WTC11 (cell line): ENCODE measurements around the gene MORC2. TPM values are rescaled to one million over a fixed set of nuclear protein-coding genes. Genes with fewer than 3 reads are reported as not detected.

Experiments
- ATAC-seq: fragments of 200-7000 bp; cut with Tn5 transposase; 2 replicates; pipeline ENCODE4 v1.10.0; 2021; ENCODE audit warnings: mild to moderate bottlenecking, moderate library complexity
- CTCF ChIA-PET: fragments of 300-600 bp; sonication (Branson Sonifier 250); formaldehyde crosslinking; loops from one replicate; lab custom pipeline; 2021; ENCODE audit warnings: antibody characterized with exemption; lab: Charles Lee
- POLR2A ChIA-PET: fragments of 350-600 bp; sonication (Branson Sonifier 250); formaldehyde crosslinking; loops from one replicate; lab custom pipeline; 2021; ENCODE audit warnings: antibody characterized with exemption; lab: Charles Lee
- DNase-seq: peaks from one replicate; pipeline ENCODE4 v3.0.0; 2021; ENCODE audit warnings: low spot score
- H3K27ac Mint-ChIP-seq: 2 replicates; pipeline ENCODE4 v1.8.0; 2021; ENCODE audit warnings: mixed read lengths
- H3K27me3 Mint-ChIP-seq: 2 replicates; pipeline ENCODE4 v1.8.0; 2021; ENCODE audit warnings: low read depth, mild to moderate bottlenecking, moderate library complexity, mixed read lengths
- H3K36me3 Mint-ChIP-seq: 2 replicates; pipeline ENCODE4 v1.8.0; 2021; ENCODE audit warnings: mixed read lengths
- H3K4me1 Mint-ChIP-seq: 2 replicates; pipeline ENCODE4 v1.8.0; 2022; ENCODE audit warnings: mixed read lengths
- H3K4me3 Mint-ChIP-seq: 2 replicates; pipeline ENCODE4 v1.8.0; 2021; ENCODE audit warnings: mild to moderate bottlenecking, moderate library complexity, mixed read lengths
- H3K9me3 Mint-ChIP-seq: 2 replicates; pipeline ENCODE4 v1.8.0; 2021; ENCODE audit warnings: mixed read lengths
- ATF3 ChIP-seq: sonication (generic); formaldehyde crosslinking; conservative IDR thresholded peaks from 2 replicates; pipeline ENCODE4 v1.8.1; 2022; ENCODE audit warnings: mild to moderate bottlenecking, missing genetic modification reagents
- CBFB ChIP-seq: sonication (generic); formaldehyde crosslinking; IDR thresholded peaks from 2 replicates; pipeline ENCODE4 v1.8.1; 2022; ENCODE audit warnings: mild to moderate bottlenecking, low read depth, missing genetic modification reagents
- CREB1 ChIP-seq: sonication (generic); formaldehyde crosslinking; IDR thresholded peaks from 2 replicates; pipeline ENCODE4 v1.8.0; 2023; ENCODE audit warnings: mild to moderate bottlenecking, missing genetic modification reagents
- ELF4 ChIP-seq: sonication (generic); formaldehyde crosslinking; IDR thresholded peaks from 2 replicates; pipeline ENCODE4 v1.8.1; 2022; ENCODE audit warnings: low read depth, mild to moderate bottlenecking, moderate library complexity, missing genetic modification reagents
- EMX1 ChIP-seq: fragments of 250-450 bp; sonication (Bioruptor Pico); IDR thresholded peaks from 2 replicates; pipeline ENCODE4 v1.8.0; 2021; ENCODE audit warnings: mild to moderate bottlenecking
- ERG ChIP-seq: fragments of 250-450 bp; sonication (Bioruptor Pico); IDR thresholded peaks from 2 replicates; pipeline ENCODE4 v1.8.0; 2021; ENCODE audit warnings: mild to moderate bottlenecking
- GTF2I ChIP-seq: fragments of 250-450 bp; sonication (Bioruptor Pico); conservative IDR thresholded peaks from 2 replicates; pipeline ENCODE4 v1.4.0; 2021; ENCODE audit warnings: mild to moderate bottlenecking
- KAT7 ChIP-seq: sonication (generic); formaldehyde crosslinking; IDR thresholded peaks from 2 replicates; pipeline ENCODE4 v1.8.1; 2023; ENCODE audit warnings: missing genetic modification reagents, mild to moderate bottlenecking, borderline replicate concordance
- MAX ChIP-seq: sonication (generic); formaldehyde crosslinking; IDR thresholded peaks from 2 replicates; pipeline ENCODE4 v1.8.0; 2022; ENCODE audit warnings: mild to moderate bottlenecking, missing genetic modification reagents
- MXD4 ChIP-seq: fragments of 250-450 bp; sonication (Bioruptor Pico); IDR thresholded peaks from 2 replicates; pipeline ENCODE4 v1.8.0; 2021; ENCODE audit warnings: mild to moderate bottlenecking, moderate library complexity, borderline replicate concordance
- MYBL2 ChIP-seq: sonication (generic); formaldehyde crosslinking; IDR thresholded peaks from 2 replicates; pipeline ENCODE4 v1.8.1; 2023; ENCODE audit warnings: mild to moderate bottlenecking, moderate library complexity, missing genetic modification reagents
- OVOL2 ChIP-seq: fragments of 250-450 bp; sonication (Bioruptor Pico); IDR thresholded peaks from 2 replicates; pipeline ENCODE4 v1.9.0; 2021; ENCODE audit warnings: mild to moderate bottlenecking, borderline replicate concordance
- PREB ChIP-seq: sonication (generic); formaldehyde crosslinking; IDR thresholded peaks from 2 replicates; pipeline ENCODE4 v1.8.1; 2022; ENCODE audit warnings: mild to moderate bottlenecking, missing genetic modification reagents, moderate library complexity, borderline replicate concordance
- PRRX2 ChIP-seq: fragments of 250-450 bp; sonication (Bioruptor Pico); IDR thresholded peaks from 2 replicates; pipeline ENCODE4 v1.8.0; 2021; ENCODE audit warnings: mild to moderate bottlenecking
- RELA ChIP-seq: sonication (generic); formaldehyde crosslinking; IDR thresholded peaks from 2 replicates; pipeline ENCODE4 v1.8.1; 2022; ENCODE audit warnings: missing genetic modification reagents, mild to moderate bottlenecking, borderline replicate concordance
- ZMAT4 ChIP-seq: fragments of 250-450 bp; sonication (Bioruptor Pico); IDR thresholded peaks from 2 replicates; pipeline ENCODE4 v1.9.0; 2021; ENCODE audit warnings: mild to moderate bottlenecking
- ZNF532 ChIP-seq: fragments of 250-450 bp; sonication (Bioruptor Pico); IDR thresholded peaks from 2 replicates; pipeline ENCODE4 v1.9.0; 2021; ENCODE audit warnings: mild to moderate bottlenecking, borderline replicate concordance
- ZSCAN18 ChIP-seq: fragments of 250-450 bp; sonication (Bioruptor Pico); IDR thresholded peaks from 2 replicates; pipeline ENCODE4 v2.1.2; 2022; ENCODE audit warnings: mild to moderate bottlenecking, moderate library complexity
- total RNA-seq: library from RNA; stranded (reverse); gene quantifications from 3 replicates; pipeline ENCODE4 v1.2.3, GENCODE V29; 2021

The MORC2 gene
- total RNA-seq, 1 experiment from 2014 or later: 62.3 TPM

- DNase-seq: no peak
- Mint-ChIP-seq H3K36me3 (no peaks in the 10 kb centered on the region), H3K27me3 (no peaks in the 10 kb centered on the region; the same call in 1 of the 2 replicates), H3K9me3 (no peaks in the 10 kb centered on the region), H3K4me3 (no peak overlapping the region), H3K27ac (no peak overlapping the region), H3K4me1 (peaks cover 13% of the 10 kb centered on the region)
- no peak for ATAC-seq
- TF ChIP-seq ATF3 (CRISPR knock-in tag) (no peak), RELA (CRISPR knock-in tag) (no peak), MYBL2 (no peak), KAT7 (no peak), CBFB (CRISPR knock-in tag) (no peak), CREB1 (CRISPR knock-in tag) (no peak), ZNF532 (CRISPR knock-in tag) (no peak), ZSCAN18 (CRISPR knock-in tag) (no peak), PREB (no peak), MXD4 (CRISPR knock-in tag) (no peak), ZMAT4 (CRISPR knock-in tag) (no peak), GTF2I (no peak), PRRX2 (CRISPR knock-in tag) (no peak), ERG (CRISPR knock-in tag) (no peak), ELF4 (CRISPR knock-in tag) (no peak), MAX (CRISPR knock-in tag) (no peak), EMX1 (CRISPR knock-in tag) (no peak), OVOL2 (CRISPR knock-in tag) (no peak)
- ChIA-PET POLR2A (no interaction called here), CTCF (no interaction called here)
Observed at GRCh38 chr22:30883586-30884145, 84.9 kb downstream of the MORC2 start.
